C4-2B (cell line): ENCODE measurements around the gene C20orf173.
"Not testable (repeated sequence)": the region's sequence is repeated elsewhere in the genome, so short reads cannot be mapped to it uniquely, and the experiment has no call there.

ENCODE experiments used
- H3K27ac ChIP-seq: fragments of 450-650 bp; 2 replicates; pipeline ENCODE4 v1.5.1; 2017
- CTCF ChIP-seq: fragments of 450-650 bp; conservative IDR thresholded peaks from 2 replicates; pipeline ENCODE4 v1.5.1; 2017; ENCODE audit warnings: mild to moderate bottlenecking
- ZFX ChIP-seq: fragments of 450-650 bp; IDR thresholded peaks from 2 replicates; pipeline ENCODE4 v1.6.1; 2017

C20orf173 gene

GRCh38 chr20:35539756-35540212, 10.3 kb upstream of the C20orf173 start:
- no peak overlapping the region for H3K27ac ChIP-seq
- TF ChIP-seq CTCF, result no peak
- no peak for TF ChIP-seq ZFX

GRCh38 chr20:35527122-35527769, 2.2 kb downstream of the C20orf173 start:
- no peak overlapping the region for H3K27ac ChIP-seq
- TF ChIP-seq CTCF (no peak), ZFX (no peak)

- H3K27ac ChIP-seq, result no peak overlapping the region
- no peak; the same call in 1 of the 2 replicates for TF ChIP-seq ZFX
- TF ChIP-seq CTCF, result no peak
Observed at GRCh38 chr20:35525639-35526038, 3.8 kb downstream of the C20orf173 start.

GRCh38 chr20:35523298-35523888, 6.1 kb downstream of the C20orf173 start:
- TF ChIP-seq CTCF, result no peak; the same call in 1 of the 2 replicates
- no peak for TF ChIP-seq ZFX
- no peak overlapping the region for H3K27ac ChIP-seq

GRCh38 chr20:35518955-35519354, 10.5 kb downstream of the C20orf173 start:
- TF ChIP-seq CTCF (no peak), ZFX (no peak)
- H3K27ac ChIP-seq, result no peak overlapping the region

- not testable (repeated sequence) for H3K27ac ChIP-seq
Observed at GRCh38 chr20:35517767-35518166, 11.7 kb downstream of the C20orf173 start.

GRCh38 chr20:35517125-35517524, 12.3 kb downstream of the C20orf173 start:
- no peak overlapping the region for H3K27ac ChIP-seq
- TF ChIP-seq ZFX (no peak), CTCF (no peak)
